ENCODE data around the gene ZNF292. TPM values are rescaled to one million over a fixed set of nuclear protein-coding genes. Genes with fewer than 3 reads are reported as not detected.
"Not testable (repeated sequence)": the region's sequence is repeated elsewhere in the genome, so short reads cannot be mapped to it uniquely, and the experiment has no call there.

ZNF292 gene
- total RNA-seq, 2 donors from 2014 or later, result 32.7 to 47.5 TPM

DNA sequence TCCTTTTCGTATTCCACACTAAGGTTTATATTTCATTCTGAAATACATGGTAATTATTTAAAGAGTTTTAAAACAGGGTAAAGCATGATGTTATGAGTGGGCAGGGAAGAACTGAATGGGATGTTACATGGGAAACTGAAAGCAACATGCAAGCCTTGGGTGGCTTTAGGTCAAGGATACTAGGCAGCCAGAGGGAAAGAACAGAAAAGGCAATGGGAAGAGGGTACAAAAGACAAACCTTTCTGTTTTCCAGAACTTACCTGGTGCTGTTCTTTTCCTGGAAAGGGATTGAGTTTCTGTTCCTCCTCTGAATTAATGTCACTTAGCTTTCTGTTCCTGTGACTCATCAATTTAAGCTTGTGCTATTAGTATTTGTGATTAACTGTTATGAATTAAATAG lies 95.9 kb downstream of the ZNF292 start:
- ATAC-seq, result no peak
- DNase-seq, result no peak
- intact Hi-C loops (cut with DNase I, micrococcal nuclease), result no loop called here

- ATAC-seq, result no peak
- no peak for DNase-seq
- intact Hi-C loops (cut with DNase I, micrococcal nuclease), result no loop called here
Observed at GRCh38 chr6:87251725-87252124, 96.4 kb downstream of the ZNF292 start.

DNA sequence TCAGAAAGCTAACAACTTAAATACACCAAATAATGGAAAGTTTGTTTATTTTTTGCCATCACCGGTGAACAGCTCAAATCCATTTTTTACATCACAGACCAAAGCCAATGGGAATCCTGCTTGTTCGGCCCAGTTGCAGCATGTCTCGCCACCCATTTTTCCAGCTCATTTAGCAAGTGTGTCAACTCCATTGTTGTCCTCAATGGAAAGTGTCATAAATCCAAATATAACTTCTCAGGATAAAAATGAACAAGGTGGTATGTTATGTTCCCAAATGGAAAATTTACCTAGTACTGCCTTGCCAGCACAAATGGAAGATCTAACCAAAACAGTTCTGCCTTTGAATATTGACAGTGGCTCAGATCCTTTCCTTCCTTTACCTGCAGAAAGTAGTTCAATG lies 101.7 kb downstream of the ZNF292 start:
- intact Hi-C loops (cut with DNase I, micrococcal nuclease), result no loop called here
- no peak for DNase-seq
- no peak for ATAC-seq

GRCh38 chr6:87257565-87257964 lies 102.2 kb downstream of the ZNF292 start:
- ATAC-seq (no peak), DNase-seq (no peak)
- intact Hi-C loops (cut with DNase I, micrococcal nuclease), result no loop called here

DNA sequence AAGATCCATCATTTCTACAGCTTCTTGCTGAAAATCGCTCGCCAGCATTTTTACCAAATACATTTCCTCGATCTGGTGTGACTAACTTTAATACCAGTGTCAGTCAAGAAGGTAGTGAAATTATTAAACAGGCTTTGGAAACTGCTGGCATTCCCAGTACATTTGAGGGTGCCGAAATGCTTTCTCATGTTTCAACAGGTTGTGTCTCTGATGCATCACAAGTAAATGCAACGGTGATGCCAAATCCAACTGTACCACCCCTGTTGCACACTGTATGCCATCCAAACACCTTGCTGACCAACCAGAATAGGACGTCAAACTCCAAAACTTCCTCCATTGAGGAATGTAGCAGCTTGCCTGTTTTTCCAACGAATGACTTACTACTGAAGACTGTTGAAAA lies 102.6 kb downstream of the ZNF292 start:
- no peak for DNase-seq
- intact Hi-C loops (cut with DNase I, micrococcal nuclease), result no loop called here
- no peak for ATAC-seq

- DNase-seq (no peak), ATAC-seq (no peak)
- intact Hi-C loops (cut with DNase I, micrococcal nuclease), result no loop called here
Observed at GRCh38 chr6:87259791-87260190, 104.4 kb downstream of the ZNF292 start.

DNA sequence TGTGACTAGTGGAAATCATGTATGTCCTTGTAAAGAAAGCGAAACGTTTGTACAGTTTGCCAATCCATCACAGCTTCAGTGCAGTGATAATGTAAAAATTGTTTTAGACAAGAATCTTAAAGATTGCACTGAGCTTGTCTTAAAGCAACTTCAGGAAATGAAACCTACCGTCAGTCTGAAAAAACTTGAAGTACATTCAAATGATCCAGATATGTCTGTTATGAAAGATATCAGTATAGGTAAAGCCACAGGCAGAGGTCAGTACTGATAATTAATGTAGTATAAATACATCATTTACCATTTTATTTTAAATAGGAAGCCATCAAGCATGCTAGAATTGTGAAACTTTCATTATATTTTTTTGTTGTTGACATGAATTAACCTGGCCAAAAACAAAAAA lies 106.2 kb downstream of the ZNF292 start:
- ATAC-seq, result no peak
- DNase-seq, result no peak
- intact Hi-C loops (cut with DNase I, micrococcal nuclease), result no loop called here

DNA sequence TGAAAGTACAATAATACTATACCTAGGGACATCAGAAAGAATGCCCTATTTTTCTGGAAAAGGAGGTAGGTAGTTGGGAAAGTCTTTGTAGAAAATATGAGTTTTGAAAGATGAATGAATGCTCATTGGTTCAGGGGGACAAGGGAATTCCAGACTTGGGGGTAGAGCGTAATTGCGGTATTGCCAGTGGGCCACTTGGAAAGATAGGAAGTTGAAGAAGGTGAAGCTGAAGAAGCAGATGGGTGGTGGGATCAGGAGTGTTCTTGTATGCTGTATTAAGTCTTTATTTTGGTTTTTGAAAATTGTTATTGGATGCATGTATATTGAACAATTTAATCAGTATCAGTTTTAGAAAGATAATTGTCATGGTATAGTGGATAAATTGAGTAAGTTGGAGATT lies 109.1 kb downstream of the ZNF292 start:
- no peak for DNase-seq
- ATAC-seq, result no peak
- intact Hi-C loops (cut with DNase I, micrococcal nuclease), result no loop called here

DNA sequence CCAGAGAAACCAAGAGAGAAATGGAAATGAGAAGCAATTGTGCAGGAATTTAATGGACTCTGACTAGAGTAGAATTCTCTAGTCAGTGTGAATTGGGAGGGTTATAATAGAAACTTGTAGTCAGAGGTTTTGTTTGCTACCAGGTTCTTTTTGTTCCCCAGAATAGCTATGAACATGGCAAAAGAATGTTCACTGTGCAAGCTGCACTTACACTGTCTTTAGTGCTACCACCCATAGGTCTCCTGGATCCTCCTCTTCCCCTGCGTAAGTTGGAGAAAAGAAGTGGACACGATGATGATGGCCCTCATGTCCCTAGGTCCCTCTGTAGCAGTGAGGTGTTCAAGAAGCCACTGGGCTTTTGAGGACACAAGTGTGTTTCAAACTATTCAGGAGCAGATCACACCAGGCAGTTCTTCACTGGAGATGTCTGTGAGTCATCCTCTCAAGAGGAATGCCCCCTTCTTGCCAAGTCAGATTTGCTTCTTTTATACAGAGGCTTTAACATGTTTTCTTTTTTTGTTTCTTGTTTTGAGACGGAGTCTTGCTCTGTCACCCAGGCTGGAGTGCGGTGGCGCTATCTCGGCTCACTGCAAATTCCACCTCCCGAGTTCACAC lies 119.4 kb downstream of the ZNF292 start:
- intact Hi-C loops (cut with DNase I, micrococcal nuclease), result no loop called here
- no peak for ATAC-seq

GRCh38 chr6:87276624-87277023 lies 121.3 kb downstream of the ZNF292 start:
- no peak for DNase-seq
- ATAC-seq, result peak; percentile 86
- intact Hi-C loops (cut with DNase I, micrococcal nuclease), result no loop called here

More for the DNA sequence above, 119.4 kb downstream of the ZNF292 start:
- no peak for DNase-seq

DNA sequence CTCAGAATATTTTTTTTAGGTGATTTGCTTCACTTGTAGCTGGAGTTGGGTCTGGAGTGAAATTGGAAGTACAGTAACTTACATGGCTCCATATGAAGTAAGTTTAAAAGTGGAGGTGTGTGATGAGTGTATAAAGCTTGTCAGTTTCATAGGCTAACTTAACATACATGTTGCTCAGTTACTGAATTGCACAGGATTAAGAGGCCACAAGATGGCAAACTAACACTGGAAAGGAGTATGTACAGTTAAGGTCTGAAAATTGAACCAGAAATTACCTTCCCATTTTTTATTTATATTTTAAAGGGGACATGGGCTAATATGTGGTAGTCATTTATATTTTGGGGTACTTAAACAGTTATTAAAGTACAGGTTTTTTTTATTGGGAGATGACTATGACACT lies 121.8 kb downstream of the ZNF292 start:
- ATAC-seq, result peak; percentile 57
- no peak for DNase-seq
- intact Hi-C loops (cut with DNase I, micrococcal nuclease), result no loop called here

DNA sequence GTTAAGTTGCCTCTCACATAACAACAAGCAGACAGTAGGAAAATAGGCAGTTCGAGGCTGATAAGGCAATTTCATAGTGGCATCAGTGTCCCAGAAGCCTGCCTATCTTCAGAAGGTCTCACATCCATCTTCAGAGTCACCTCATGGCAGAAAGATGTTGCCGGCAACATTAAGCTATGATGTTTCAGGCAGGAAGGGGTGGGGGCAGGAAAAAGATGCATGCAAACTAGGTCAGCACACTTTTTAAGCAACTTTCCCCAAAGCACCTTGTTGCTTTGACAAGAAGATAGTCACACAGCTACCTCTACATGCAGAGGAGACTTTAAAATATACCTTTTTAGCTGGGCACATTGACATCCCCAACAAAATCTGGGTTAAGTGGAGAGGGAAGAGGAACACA lies 123.8 kb downstream of the ZNF292 start:
- no peak for DNase-seq

DNA sequence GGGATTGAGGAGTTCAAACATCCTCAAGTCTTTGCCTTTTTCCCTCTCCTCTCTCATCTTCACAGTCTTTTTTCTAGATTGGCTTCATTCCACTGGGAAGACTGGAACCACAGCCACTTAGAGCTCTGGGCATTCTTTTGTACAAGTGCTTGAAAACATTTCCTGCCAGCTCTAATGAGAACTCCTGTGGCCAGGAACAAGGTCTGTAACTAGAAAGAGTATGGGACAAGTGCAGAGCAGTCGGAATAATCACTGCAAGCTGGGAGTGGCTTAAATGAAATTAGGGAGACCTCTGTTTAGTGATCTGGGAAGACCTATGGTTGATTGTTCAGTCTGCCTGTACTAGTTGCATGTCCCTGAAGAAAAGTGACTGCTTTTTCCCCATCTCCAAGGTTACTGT lies 126.1 kb downstream of the ZNF292 start:
- ATAC-seq (no peak), DNase-seq (no peak)
- intact Hi-C loops (cut with DNase I, micrococcal nuclease), result no loop called here

More for the DNA sequence above, 123.8 kb downstream of the ZNF292 start:
- no peak for ATAC-seq
- intact Hi-C loops (cut with DNase I, micrococcal nuclease), result no loop called here

GRCh38 chr6:87282743-87283142 lies 127.4 kb downstream of the ZNF292 start:
- intact Hi-C loops (cut with DNase I, micrococcal nuclease), result no loop called here
- no peak for DNase-seq
- no peak for ATAC-seq

DNA sequence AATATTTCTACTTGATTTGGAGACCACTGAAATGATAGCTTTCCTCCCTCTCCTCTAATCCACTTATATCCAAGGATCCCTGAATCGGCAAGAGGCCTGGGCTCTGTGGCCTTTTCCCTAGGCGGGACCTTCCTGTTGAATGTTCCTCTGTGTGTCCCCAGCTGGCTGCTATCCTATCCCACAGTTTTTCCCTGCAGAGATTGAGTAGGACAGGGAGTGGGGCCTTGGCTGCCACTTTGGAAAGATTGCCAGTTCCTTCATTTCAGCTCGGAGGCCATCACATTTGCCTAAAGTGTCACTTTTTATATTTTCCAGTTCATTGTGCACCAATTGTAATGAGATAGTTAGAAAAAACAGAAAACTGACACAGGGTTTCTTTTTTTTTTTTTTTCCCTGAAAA lies 128.1 kb downstream of the ZNF292 start:
- no peak for ATAC-seq
- intact Hi-C loops (cut with DNase I, micrococcal nuclease), result no loop called here
- no peak for DNase-seq

DNA sequence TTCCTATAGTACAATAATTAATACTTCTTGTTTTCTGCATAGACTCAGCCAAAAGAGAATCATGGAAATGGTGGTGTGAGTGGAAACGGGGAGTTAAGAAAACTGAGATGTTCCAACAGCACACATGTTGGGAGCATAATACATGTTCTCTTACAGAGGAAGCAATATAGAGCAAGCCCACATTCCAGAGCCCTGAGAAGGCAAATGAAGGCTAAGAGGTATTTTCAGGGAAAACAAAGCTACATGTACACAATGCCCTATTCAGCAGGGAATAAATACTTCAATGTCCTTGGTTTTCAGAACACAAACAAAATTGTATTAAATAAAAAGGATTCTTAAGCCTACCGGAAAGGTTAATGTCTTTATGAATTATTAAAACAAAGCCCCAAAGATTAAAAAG lies 131.9 kb downstream of the ZNF292 start:
- DNase-seq, result no peak
- no peak for ATAC-seq
- intact Hi-C loops (cut with DNase I, micrococcal nuclease), result no loop called here

- DNase-seq (no peak), ATAC-seq (no peak)
- intact Hi-C loops (cut with DNase I, micrococcal nuclease), result no loop called here
Observed at GRCh38 chr6:87289571-87289970, 134.2 kb downstream of the ZNF292 start.

- ATAC-seq, result no peak
- DNase-seq, result no peak
- intact Hi-C loops (cut with DNase I, micrococcal nuclease), result no loop called here
Observed at GRCh38 chr6:87291883-87292282, 136.5 kb downstream of the ZNF292 start.

GRCh38 chr6:87293526-87293925 lies 138.2 kb downstream of the ZNF292 start:
- intact Hi-C loops (cut with DNase I, micrococcal nuclease), result no loop called here
- no peak for DNase-seq
- no peak for ATAC-seq

DNA sequence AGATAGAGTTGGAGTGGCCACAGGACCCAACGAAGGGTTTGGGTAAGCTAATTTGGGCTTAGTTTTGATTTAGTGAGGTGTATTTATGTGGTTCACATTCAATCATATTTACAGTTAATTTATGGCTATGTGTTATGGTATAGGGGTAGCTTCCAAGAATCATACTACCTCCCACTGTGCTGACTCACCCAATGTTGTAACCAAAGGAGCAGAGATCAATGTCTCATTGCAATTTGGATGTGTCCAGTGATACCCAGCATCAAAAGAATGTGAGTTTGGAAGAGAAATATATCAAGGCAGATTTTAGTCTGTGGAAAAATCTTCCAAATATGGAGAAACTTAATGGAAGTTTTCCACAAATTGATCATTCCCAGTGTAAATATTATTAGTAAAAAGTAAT lies 141.8 kb downstream of the ZNF292 start:
- DNase-seq, result no peak
- no peak for ATAC-seq
- intact Hi-C loops (cut with DNase I, micrococcal nuclease), result no loop called here

DNA sequence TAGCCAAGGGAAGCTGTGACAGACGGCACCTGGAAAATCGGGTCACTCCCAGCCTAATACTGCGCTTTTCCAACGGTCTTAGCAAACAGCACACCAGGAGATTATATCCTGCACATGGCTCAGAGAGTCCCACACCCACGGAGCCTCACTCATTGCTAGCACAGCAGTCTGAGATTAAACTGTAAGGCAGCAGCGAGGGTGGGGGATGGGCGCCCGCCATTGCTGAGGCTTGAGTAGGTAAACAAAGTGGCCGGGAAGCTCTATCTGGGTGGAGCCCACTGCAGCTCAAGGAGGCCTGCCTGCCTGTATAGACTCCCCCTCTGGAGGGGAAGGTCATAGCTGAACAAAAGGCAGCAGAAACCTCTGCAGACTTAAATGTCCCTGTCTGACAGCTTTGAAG lies 145.9 kb downstream of the ZNF292 start:
- DNase-seq; ATAC-seq; intact Hi-C loops (cut with DNase I, micrococcal nuclease): not testable (repeated sequence)

DNA sequence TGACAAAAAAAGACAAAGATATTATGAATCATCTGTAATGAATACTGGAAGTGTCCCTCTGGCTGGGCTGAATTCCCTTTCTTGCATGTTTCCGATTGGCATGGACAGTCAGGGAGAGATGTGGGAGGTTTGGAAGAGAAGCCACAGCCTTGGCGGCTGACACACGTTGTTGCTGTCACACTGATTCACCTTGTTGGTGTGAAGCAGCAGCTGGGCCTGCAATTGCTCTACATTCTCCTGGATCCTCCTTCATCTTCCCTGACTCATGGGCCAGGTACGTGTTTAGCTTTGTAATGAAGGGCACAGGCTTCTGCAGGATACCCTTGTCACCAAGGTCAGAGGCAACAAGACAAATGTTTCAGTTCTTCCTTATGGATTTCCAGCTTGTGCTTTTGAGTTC lies 153.6 kb downstream of the ZNF292 start:
- DNase-seq, result no peak
- ATAC-seq, result no peak
- intact Hi-C loops (cut with DNase I, micrococcal nuclease), result no loop called here
